ENCODE data around the gene RAB32. TPM values are rescaled to one million over a fixed set of nuclear protein-coding genes. Genes with fewer than 3 reads are reported as not detected.

The RAB32 gene
- total and polyA plus RNA-seq, 3 experiments from 2014 or later = 0.51 to 0.53 TPM; not detected in 1

Other genes with a start within 250 kb of the RAB32 start
- under 1 TPM; 0.22 to 0.35 TPM for gene ADGB, start 55.1 kb downstream of the RAB32 start, total RNA-seq
- gene ADGB, start 55.1 kb downstream of the RAB32 start, polyA plus RNA-seq = not detected

All from CD8-positive, alpha-beta memory T cell (primary cell).